Fibroblast of peridontal ligament (primary cell): ENCODE data around the gene XRCC3.
"Not testable (repeated sequence)": the region's sequence is repeated elsewhere in the genome, so short reads cannot be mapped to it uniquely, and the experiment has no call there.

Experiments
- DNase-seq: peaks from one replicate; pipeline ENCODE4 v3.0.0-alpha.2; 2010; ENCODE audit errors: extremely low read depth

Gene XRCC3

DNA sequence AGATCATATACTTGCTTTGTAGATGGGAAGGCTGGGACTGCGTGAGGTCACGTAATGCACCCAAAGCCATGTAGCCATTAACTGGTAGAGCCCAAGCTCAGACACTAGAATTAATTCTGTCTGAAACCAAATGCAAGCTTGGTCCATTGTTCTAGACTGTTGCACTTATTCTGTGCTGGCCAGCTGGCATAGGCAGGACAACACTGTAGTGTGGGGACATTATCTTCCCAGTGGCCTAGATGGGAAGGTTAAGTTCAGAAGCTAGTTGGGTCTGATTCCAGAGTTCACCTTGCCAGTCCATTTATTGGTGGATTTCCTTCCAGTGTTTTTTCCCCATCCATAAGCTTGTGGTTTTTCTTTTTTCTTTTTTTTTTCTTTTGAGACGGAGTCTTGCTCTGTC lies 47.1 kb downstream of the XRCC3 start:
- no peak for DNase-seq

DNA sequence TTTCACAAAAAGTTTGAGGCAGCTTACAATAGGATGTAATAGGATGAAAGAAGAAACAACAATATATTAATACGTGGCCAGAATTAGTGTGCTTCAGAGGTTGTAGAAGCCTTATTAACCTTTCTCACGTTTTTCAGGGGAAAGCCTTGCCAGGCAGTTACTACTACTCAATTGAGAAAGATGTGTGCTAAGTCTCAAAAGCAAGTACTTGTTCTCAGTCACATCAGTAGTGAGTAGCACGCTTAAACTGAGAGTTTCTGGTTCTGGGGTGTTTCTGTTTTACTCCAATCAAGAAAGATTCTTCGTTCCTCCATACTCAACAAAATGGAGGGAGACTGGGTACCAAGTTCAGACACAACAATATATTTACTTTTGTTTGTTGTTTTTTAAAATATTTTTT lies 47.6 kb downstream of the XRCC3 start:
- no peak for DNase-seq

DNA sequence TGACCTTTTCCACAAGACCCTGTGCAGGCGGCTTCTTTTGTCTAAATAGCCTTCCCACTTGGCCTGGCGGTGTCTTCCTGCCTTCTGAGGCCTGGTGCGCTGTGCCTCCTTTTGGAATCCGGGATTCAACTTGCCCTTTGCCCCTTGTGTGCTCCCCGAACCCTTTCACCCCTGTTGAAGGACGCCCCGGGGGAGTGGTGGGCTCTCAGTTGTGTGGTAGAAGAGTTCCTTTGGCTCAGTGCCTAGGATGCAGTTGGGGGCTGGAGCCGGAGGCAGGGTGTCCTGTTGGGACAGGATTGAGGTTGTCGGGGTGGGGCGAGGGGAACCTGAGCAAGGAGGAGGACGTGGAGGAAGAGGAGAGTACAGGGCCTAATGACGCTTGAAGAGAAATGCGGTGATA lies 51.7 kb downstream of the XRCC3 start:
- no peak for DNase-seq

DNA sequence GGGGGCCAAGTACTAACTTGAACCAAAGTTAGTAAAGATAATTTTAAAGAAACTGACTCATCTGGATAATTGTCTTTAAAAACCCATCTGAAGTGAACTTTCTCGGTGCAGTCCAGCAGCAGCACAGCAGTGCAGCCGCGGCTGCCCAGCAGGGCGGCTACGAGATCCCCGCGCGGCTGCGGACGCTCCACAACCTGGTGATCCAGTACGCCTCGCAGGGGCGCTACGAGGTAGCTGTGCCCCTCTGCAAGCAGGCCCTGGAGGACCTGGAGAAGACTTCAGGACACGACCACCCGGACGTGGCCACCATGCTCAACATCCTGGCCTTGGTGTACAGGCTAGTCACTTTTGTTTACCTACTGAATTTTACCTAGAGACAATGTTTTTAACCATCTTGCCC lies 52.7 kb downstream of the XRCC3 start:
- DNase-seq, result no peak

DNA sequence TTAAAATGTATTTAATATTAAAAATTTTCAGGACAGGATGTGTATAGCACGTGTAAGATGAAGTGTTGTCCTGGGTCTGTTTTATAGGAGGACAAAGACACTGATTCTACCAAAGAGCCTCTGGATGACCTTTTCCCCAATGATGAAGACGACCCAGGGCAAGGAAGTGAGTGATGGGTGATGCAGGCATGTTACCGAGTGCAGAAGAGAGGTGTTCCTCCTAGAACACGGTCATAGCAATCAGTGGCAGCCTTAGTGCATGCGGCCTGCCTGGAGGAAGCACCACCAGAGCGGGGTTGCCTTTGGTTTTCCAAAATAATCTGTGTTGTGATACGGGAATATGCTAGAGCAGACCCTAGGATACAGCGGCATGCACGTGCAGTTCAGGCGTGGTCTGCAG lies 53.2 kb downstream of the XRCC3 start:
- no peak for DNase-seq

DNA sequence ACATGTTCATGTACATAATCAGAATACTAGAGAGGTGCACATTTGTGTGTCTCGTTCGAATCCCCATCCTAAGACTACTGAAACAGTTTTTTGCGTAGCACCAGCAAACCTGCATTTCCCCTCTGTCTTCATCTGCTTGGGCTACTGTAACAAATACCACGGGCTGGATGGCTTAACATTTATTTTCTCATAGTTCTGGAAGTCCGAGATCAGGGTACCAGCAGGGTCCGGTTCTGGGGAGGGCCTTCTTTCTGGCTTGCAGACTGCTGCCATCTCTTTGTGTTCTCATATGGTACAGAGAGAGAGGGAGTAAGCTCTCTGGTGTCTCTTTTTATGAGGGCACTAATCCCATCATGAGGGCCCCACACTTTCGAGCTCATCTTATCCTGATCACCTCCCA lies 55.6 kb downstream of the XRCC3 start:
- no peak for DNase-seq

DNA sequence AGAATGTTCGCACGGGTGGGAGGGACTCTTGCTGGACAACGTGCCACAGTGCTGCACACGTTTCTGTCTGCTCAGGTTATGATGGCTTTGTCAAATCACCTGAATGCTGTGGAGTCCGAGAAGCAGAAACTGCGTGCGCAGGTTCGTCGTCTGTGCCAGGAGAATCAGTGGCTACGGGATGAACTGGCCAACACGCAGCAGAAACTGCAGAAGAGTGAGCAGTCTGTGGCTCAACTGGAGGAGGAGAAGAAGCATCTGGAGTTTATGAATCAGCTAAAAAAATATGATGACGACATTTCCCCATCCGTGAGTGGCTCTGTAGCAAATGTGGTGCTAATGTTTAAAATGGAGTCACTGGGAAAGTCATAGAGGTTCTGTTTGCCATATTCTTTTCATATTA lies 57.8 kb downstream of the XRCC3 start:
- peak; percentile 82 for DNase-seq

DNA sequence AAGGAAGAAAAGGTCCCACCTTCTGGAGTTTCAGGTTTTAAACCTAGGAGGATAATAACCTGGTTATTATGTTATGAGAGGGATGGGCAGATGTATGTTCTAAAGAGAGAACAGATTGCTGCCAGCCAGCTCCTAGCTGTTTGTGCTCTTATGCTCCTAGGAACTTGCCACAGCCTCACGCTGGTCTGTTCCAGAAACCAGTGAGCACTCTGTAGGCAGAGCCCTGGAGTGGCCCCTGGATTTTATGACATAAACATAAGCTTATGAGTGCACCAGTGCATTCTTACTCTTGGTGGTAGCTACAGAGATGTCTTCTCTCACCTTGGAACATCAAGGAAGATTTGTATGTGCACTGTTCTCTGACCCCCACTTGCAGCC lies 58.5 kb downstream of the XRCC3 start:
- no peak for DNase-seq

DNA sequence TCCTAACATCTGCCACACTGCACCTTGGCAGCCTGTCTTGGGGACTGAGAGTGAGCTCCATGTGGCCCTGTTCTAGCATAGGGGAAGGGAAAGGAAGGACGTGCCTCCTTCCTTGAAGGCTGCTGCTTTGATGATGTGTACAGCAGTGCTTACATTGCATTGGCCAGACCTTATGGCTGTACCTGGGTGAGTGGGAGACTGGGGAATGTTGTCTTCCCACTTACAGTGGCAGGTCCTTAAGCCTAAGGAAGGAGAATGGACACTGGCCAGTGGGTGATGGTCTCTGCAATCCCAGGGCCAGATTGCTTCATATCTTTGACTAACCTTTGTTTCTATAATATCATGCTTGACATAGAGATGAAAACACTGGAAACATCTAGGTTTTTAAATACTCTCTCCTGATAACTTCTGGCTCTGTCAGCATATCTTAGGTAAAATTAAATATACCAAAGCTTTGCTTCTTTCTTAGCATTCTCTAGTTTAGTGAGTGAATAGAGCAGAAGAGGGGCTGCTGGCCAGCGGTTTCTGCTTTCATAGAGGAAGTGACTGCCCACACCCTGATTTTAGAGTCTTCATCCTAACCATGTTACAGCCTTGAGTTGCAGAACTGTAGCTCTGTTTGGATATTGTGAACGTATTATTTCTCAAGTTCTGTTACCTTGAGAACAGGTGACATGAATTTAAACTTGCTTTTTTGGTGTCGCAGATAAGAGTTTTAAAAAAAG lies 59.1 kb downstream of the XRCC3 start:
- no peak for DNase-seq

DNA sequence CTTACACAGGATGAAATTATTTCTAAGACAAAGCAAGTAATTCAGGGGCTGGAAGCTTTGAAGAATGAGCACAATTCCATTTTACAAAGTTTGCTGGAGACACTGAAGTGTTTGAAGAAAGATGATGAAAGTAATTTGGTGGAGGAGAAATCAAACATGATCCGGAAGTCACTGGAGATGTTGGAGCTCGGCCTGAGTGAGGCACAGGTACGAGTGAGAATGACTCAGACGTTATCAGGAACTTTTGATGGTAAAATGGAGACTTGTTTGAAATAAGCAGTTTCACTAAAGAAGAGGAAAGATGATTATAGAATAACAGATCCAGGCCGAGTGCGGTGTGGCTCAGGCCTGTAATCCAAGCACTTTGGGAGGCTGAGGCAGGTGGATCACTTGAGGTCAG lies 60.6 kb downstream of the XRCC3 start:
- DNase-seq, result no peak

DNA sequence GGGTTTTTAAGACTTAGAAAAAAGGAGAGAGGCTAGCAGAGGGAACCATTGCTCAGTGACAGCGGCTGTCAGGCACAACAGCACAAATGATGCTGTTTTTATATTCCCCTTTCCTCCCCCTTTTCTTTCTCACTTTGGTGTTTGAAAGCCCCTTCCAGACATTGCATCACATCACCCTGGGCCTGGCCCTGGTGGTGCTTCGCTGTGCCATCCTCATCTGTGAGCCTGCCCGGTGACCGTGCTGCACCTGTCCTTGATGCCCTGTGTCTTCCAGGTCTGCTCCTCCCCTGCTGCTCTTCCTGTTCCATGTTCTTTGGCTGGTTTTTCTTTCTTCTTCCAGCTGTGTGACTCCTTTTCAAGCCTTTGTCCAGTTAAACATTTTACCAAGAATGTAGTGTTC lies 61.4 kb downstream of the XRCC3 start:
- DNase-seq, result no peak

DNA sequence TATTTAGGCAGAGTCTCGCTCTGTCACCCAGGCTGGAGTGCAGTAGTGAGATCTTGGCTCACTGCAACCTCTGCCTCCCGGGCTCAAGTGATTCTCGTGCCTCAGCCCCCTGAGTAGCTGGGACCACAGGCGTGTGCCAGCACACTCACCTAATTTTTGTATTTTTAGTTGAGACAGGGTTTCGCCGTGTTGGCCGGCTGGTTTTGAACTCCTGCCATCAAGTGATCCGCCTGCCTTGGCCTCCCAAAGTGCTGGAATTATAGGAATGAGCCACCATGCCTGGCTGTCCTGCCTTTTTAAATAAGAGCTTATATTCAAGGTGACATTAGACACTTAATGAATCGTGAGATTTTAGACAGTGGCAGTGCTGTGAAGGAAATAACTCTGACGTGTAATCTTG lies 61.9 kb downstream of the XRCC3 start:
- DNase-seq, result not testable (repeated sequence)

DNA sequence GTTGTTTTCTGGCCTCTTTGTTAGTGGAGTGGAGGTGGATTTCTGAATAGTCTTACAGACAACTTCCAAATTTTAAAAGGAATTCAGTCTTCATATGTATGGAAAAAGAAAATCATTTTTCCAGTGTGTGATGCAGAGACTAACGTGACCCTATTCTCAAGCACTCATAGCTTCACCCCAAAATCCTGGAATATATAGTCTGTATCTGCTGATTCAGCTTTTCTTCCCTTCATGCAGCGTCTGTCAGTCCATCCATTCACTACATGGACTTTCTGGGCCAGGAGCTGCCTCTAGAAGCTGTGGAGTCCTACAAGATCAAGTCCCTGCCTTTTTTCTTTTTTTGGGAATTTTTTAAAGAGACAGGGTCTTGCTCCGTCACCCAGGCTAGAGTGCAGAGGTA lies 62.4 kb downstream of the XRCC3 start:
- no peak for DNase-seq

DNA sequence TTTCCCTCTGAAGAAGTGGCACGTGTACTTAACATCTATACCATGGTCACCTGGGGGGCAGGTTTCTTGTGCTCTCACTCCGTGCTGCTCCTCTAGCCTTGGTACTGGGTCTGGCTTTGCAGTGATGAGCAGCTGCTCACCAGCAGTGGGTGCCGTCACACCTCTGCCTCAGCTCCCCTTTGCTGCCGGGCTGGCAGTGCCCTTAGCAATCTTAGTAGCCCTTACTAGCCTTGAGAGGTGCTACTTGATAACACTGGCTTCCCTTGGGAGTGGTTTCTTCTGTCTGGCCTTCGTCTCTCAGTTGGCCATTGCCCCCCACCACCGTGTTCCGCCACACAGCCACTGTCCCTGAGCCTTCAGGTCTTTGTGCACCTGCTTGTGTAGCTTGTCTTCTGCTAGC lies 63.7 kb downstream of the XRCC3 start:
- no peak for DNase-seq

DNA sequence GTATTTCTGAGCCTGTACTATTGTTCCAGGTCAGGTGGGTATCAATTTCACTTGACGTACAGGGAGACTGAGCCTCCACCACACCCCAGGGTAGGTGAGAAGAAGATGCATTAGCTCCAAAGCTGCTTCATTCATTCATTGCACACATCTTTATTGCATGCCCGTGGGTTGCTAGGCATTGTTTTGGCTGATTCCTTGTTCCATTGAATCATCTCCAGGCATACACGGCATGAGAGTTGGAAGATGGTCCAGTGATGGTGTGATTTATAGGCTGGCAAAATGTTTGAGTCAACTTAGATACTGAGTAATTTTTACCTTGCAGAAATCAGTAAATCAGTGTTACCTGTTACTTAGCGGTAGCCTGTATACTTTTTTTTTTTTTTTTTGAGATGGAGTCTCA lies 65.0 kb downstream of the XRCC3 start:
- no peak for DNase-seq

DNA sequence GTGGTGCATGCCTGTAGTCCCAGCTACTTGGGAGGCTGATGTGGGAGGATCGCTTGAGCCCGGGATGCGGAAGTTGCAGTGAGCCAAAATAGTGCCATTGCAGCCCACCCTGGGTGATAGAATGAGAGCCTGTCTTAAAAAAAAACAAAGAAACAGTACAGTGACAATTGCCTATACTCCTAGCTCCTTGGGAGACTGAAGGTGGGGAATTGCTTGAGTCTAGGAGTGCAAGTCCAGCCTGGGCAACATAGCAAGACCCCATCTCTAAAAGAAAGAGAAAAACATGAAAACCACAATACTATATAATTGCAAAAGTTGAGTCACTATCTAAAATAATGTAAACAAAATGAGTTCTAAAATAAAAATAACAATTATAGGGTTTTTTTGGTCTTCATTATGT lies 66.2 kb downstream of the XRCC3 start:
- no peak for DNase-seq
